Fibroblast of the aortic adventitia (primary cell): Measurements from ENCODE around the gene STARD3. TPM values are rescaled to one million over a fixed set of nuclear protein-coding genes. Genes with fewer than 3 reads are reported as not detected.

Experiments
- DNase-seq: peaks from one replicate; pipeline ENCODE4 v3.0.0-alpha.2; 2010; ENCODE audit warnings: low read depth
- H3K4me3 ChIP-seq: 2 replicates; pipeline ENCODE4 v1.5.1; 2011; ENCODE audit warnings: low read depth, mild to moderate bottlenecking, control low read depth, low read length, moderate library complexity
- CTCF ChIP-seq: IDR thresholded peaks from 2 replicates; pipeline ENCODE4 v1.5.1; 2011; ENCODE audit warnings: mild to moderate bottlenecking, low read length, control low read depth, inconsistent platforms; ENCODE audit not compliant: insufficient read depth
- total RNA-seq: library from RNA; depleted of rRNA; stranded (reverse); fragments of >200 nt; gene quantifications from 2 replicates; pipeline ENCODE4 v1.2.3, GENCODE V29; 2012; ENCODE audit warnings: low replicate concordance

STARD3 gene
- total RNA-seq, 1 donor: 20.8 TPM

GRCh38 chr17:39677542-39678339 is 40.8 kb downstream of the STARD3 start:
- no peak for TF ChIP-seq CTCF
- DNase-seq: peak; percentile 11
- no peak overlapping the region for H3K4me3 ChIP-seq

GRCh38 chr17:39678340-39679116 is 41.6 kb downstream of the STARD3 start:
- no peak for TF ChIP-seq CTCF
- DNase-seq: no peak
- no peak overlapping the region for H3K4me3 ChIP-seq

GRCh38 chr17:39679521-39680192 is 42.7 kb downstream of the STARD3 start:
- no peak overlapping the region for H3K4me3 ChIP-seq
- no peak for DNase-seq
- TF ChIP-seq CTCF: no peak

GRCh38 chr17:39683295-39683939 is 46.5 kb downstream of the STARD3 start:
- no peak for DNase-seq
- TF ChIP-seq CTCF: no peak
- H3K4me3 ChIP-seq: no peak overlapping the region

GRCh38 chr17:39684369-39685192 is 47.6 kb downstream of the STARD3 start:
- no peak for DNase-seq
- TF ChIP-seq CTCF: no peak

More at GRCh38 chr17:39684369-39685192, 47.6 kb downstream of the STARD3 start:
- H3K4me3 ChIP-seq: no peak overlapping the region
